Type B pancreatic cell (in vitro differentiated cells): Measurements from ENCODE around the gene PAPPA2. TPM values are rescaled to one million over a fixed set of nuclear protein-coding genes. Genes with fewer than 3 reads are reported as not detected.

Experiments used
- DNase-seq: peaks from one replicate; pipeline ENCODE4 v3.0.0; 2021; ENCODE audit warnings: mixed read lengths; ENCODE audit not compliant: unreplicated experiment; ENCODE audit errors: extremely low spot score
- H3K27ac Mint-ChIP-seq: 2 replicates; pipeline ENCODE4 v1.8.0; 2021; ENCODE audit warnings: mild to moderate bottlenecking, mixed read lengths
- H3K27me3 Mint-ChIP-seq: 2 replicates; pipeline ENCODE4 v1.8.0; 2021; ENCODE audit warnings: mixed read lengths
- H3K36me3 Mint-ChIP-seq: 2 replicates; pipeline ENCODE4 v1.8.0; 2021; ENCODE audit warnings: mixed read lengths
- H3K4me1 Mint-ChIP-seq: one replicate; pipeline ENCODE4 v1.8.0; 2021; ENCODE audit warnings: mixed read lengths; ENCODE audit not compliant: unreplicated experiment
- H3K4me3 Mint-ChIP-seq: 2 replicates; pipeline ENCODE4 v1.8.0; 2021; ENCODE audit warnings: mild to moderate bottlenecking, mixed read lengths
- H3K9me3 Mint-ChIP-seq: 2 replicates; pipeline ENCODE4 v1.8.0; 2021; ENCODE audit warnings: mixed read lengths
- total RNA-seq: library from RNA; stranded (reverse); gene quantifications from 2 replicates; pipeline ENCODE4 v1.2.1, GENCODE V29; 2021; ENCODE audit warnings: low replicate concordance
- TF ChIP-seq, protein P1 (sequence below): fragments of 200-600 bp; sonication (generic); conservative IDR thresholded peaks from 2 replicates; pipeline ENCODE4 v1.5.0; 2021; ENCODE audit warnings: antibody characterized with exemption, mild to moderate bottlenecking

Gene PAPPA2
- total RNA-seq, 1 donor from 2014 or later = 0.87 TPM

DNA sequence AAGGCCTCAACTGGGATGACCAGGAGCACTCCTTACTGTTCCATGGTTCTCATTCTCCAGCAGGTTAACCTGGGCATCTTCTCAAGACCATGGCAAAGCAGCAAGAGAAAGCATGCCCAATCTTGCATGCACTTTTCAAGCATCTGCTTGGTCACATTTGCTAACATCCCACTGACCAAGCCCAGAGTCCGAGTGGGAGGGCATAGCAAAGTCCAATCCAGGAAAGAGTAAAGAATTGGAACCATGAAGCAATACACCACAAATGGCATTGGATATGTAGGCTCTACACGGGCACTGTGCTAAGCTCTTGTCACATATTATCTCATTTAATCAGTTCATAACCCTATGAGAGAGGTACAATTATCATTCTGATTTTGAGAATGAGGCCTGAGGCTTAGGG, 73.6 kb downstream of the PAPPA2 start:
- Mint-ChIP-seq H3K4me3 (no peak overlapping the region), H3K27me3 (no peaks in the 10 kb centered on the region), H3K36me3 (no peaks in the 10 kb centered on the region), H3K4me1 (no peaks in the 10 kb centered on the region), H3K9me3 (no peaks in the 10 kb centered on the region), H3K27ac (no peak overlapping the region)
- TF ChIP-seq, protein P1, sequence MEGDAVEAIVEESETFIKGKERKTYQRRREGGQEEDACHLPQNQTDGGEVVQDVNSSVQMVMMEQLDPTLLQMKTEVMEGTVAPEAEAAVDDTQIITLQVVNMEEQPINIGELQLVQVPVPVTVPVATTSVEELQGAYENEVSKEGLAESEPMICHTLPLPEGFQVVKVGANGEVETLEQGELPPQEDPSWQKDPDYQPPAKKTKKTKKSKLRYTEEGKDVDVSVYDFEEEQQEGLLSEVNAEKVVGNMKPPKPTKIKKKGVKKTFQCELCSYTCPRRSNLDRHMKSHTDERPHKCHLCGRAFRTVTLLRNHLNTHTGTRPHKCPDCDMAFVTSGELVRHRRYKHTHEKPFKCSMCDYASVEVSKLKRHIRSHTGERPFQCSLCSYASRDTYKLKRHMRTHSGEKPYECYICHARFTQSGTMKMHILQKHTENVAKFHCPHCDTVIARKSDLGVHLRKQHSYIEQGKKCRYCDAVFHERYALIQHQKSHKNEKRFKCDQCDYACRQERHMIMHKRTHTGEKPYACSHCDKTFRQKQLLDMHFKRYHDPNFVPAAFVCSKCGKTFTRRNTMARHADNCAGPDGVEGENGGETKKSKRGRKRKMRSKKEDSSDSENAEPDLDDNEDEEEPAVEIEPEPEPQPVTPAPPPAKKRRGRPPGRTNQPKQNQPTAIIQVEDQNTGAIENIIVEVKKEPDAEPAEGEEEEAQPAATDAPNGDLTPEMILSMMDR = no peak
- no peak for DNase-seq

DNA sequence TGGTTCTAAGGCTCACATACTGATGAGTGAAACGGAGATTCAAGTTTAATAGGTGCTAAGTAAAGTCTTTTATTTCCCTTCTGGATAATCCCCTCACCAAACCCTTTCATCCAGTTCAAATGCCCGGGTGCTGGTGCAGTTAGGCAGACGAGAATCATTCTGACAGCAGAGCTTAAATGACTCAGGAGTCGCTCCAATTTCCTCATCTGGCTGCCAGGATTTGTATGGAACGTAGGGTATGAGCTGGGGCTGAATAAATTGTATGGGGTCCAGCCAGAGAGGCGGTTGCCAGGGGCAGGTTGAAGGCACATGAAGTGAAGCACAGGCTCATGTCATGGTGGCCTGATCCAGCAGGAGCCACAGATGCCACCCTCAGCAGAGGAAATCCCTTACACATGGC, 76.0 kb downstream of the PAPPA2 start:
- TF ChIP-seq, protein P1 = no peak
- Mint-ChIP-seq H3K4me1 (no peaks in the 10 kb centered on the region), H3K27me3 (peaks cover 7% of the 10 kb centered on the region), H3K9me3 (no peaks in the 10 kb centered on the region), H3K27ac (no peak overlapping the region), H3K36me3 (no peaks in the 10 kb centered on the region), H3K4me3 (no peak overlapping the region)
- DNase-seq = no peak

DNA sequence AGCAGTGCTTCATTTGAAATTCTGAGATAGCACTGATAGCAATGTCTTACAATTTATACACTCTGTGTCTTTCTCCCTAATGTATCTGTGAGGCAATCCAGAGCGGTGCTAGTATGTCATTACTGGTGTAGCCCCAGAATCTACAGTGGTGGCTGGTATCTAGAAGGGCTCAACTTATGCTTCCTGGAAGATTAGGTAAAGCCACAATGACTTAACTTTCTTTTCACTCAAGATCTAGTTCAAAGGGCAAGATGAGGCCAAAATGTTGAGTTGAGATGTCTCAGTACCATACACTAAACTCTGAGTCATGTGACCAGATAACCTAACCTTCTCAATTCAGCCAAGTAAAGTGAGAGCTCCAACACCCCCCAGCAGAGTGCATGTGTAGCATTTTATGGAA, 77.5 kb downstream of the PAPPA2 start:
- Mint-ChIP-seq H3K9me3 (no peaks in the 10 kb centered on the region), H3K36me3 (no peaks in the 10 kb centered on the region), H3K4me1 (no peaks in the 10 kb centered on the region), H3K27ac (no peak overlapping the region), H3K4me3 (no peak overlapping the region), H3K27me3 (peaks cover 7% of the 10 kb centered on the region)
- no peak for DNase-seq
- TF ChIP-seq, protein P1 = no peak

DNA sequence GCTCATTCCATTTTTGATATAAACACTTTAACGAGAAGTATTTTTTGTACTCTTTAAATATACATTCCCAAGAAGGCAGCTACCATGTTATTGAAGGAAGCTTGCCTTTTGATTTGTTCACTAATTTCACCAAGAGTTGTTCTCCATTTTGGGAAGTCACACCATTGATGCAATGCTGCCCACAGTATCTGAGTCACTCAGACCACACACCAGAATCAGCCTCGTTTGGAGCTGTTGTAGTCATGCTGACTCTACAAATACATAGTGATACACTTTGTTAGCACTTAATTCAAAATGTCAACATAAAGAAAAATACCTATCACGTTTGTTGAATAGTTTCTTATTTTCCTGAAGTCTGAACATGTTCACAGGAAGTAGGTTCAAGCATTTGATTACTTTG, 78.7 kb downstream of the PAPPA2 start:
- no peaks in the 10 kb centered on the region for H3K4me1 Mint-ChIP-seq
- TF ChIP-seq, protein P1 = no peak
- no peak for DNase-seq
- H3K36me3 Mint-ChIP-seq = no peaks in the 10 kb centered on the region
- H3K4me3 Mint-ChIP-seq = no peak overlapping the region
- no peak overlapping the region for H3K27ac Mint-ChIP-seq
- H3K27me3 Mint-ChIP-seq = peaks cover 7% of the 10 kb centered on the region
- no peaks in the 10 kb centered on the region for H3K9me3 Mint-ChIP-seq

DNA sequence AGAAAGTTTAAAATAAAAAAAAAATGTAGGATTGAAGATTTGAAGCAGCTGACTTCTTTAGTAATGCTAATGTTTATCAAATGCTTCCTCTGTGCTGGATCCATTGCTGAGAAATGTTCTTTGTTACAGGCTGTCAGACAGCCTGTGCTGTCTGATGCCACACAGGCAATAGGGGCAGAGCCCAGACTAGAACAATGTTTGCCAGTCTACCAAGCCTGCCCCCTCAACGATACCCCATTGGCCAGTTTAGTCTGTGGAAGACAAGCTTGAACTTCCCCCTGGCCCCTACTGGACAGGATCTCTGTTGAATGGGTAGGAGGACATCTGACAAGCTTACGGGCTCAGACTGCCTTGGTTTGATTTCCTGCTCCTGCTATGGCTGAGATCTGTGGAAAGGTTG, 79.4 kb downstream of the PAPPA2 start:
- no peaks in the 10 kb centered on the region for H3K36me3 Mint-ChIP-seq
- TF ChIP-seq, protein P1 = no peak
- H3K4me1 Mint-ChIP-seq = no peaks in the 10 kb centered on the region
- H3K4me3 Mint-ChIP-seq = no peak overlapping the region
- no peak for DNase-seq
- H3K27me3 Mint-ChIP-seq = peaks cover 7% of the 10 kb centered on the region
- H3K9me3 Mint-ChIP-seq = no peaks in the 10 kb centered on the region
- no peak overlapping the region for H3K27ac Mint-ChIP-seq
